Glutamatergic neuron (in vitro differentiated cells): ENCODE data around the gene SPATA16. TPM values are rescaled to one million over a fixed set of nuclear protein-coding genes. Genes with fewer than 3 reads are reported as not detected.

ENCODE experiments used
- DNase-seq: peaks from one replicate; pipeline ENCODE4 v3.0.0; 2022
- H3K27ac Mint-ChIP-seq: one replicate; pipeline ENCODE4 v1.8.0; 2020; ENCODE audit warnings: mild to moderate bottlenecking, mixed read lengths, inconsistent platforms; ENCODE audit not compliant: unreplicated experiment
- H3K27me3 Mint-ChIP-seq: one replicate; pipeline ENCODE4 v1.8.0; 2020; ENCODE audit warnings: mild to moderate bottlenecking, moderate library complexity, mixed read lengths, inconsistent platforms; ENCODE audit not compliant: unreplicated experiment
- H3K36me3 Mint-ChIP-seq: one replicate; pipeline ENCODE4 v1.8.0; 2020; ENCODE audit warnings: mild to moderate bottlenecking, mixed read lengths, inconsistent platforms; ENCODE audit not compliant: unreplicated experiment
- H3K4me1 Mint-ChIP-seq: one replicate; pipeline ENCODE4 v1.8.0; 2020; ENCODE audit warnings: mild to moderate bottlenecking, low read depth, mixed read lengths, inconsistent platforms; ENCODE audit not compliant: unreplicated experiment
- H3K4me3 Mint-ChIP-seq: one replicate; pipeline ENCODE4 v1.8.0; 2020; ENCODE audit warnings: mild to moderate bottlenecking, mixed read lengths, inconsistent platforms; ENCODE audit not compliant: unreplicated experiment
- H3K9me3 Mint-ChIP-seq: one replicate; pipeline ENCODE4 v1.8.0; 2020; ENCODE audit warnings: mild to moderate bottlenecking, moderate library complexity, mixed read lengths, inconsistent platforms; ENCODE audit not compliant: unreplicated experiment
- total RNA-seq: library from RNA; stranded (reverse); fragmentation: NEBNext Ultra II Directional; extraction: Animal tissue kit (Norgen Biotek cat#: 25700); gene quantifications from one replicate; pipeline ENCODE4 v1.2.1, GENCODE V29; 2021; ENCODE audit not compliant: unreplicated experiment
- TF ChIP-seq, protein P1 (sequence below): fragments of 200-600 bp; sonication (generic); IDR thresholded peaks from one replicate; pipeline ENCODE4 v1.5.0; 2021; ENCODE audit not compliant: partially characterized antibody, unreplicated experiment

Gene SPATA16
- total RNA-seq, 1 donor from 2014 or later: not detected

DNA sequence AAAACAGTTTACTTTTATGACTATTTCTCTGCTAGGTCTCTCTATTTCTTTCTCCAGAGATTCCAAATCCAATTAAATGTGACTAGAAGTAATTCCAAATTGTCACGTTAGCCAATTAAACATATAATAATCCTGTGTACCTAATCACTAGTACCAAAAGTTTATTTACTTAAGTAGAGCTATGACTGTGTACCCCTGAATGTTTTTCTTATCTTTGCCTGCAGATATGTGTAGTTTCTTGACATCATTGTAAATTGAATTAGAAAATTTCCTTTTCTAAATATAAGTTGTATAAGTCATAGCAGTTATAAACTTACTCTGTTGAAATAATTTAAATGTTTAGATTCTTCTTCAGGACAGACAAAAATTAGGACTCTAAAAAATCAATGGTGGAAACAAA is 163.3 kb downstream of the SPATA16 start:
- TF ChIP-seq, protein P1, sequence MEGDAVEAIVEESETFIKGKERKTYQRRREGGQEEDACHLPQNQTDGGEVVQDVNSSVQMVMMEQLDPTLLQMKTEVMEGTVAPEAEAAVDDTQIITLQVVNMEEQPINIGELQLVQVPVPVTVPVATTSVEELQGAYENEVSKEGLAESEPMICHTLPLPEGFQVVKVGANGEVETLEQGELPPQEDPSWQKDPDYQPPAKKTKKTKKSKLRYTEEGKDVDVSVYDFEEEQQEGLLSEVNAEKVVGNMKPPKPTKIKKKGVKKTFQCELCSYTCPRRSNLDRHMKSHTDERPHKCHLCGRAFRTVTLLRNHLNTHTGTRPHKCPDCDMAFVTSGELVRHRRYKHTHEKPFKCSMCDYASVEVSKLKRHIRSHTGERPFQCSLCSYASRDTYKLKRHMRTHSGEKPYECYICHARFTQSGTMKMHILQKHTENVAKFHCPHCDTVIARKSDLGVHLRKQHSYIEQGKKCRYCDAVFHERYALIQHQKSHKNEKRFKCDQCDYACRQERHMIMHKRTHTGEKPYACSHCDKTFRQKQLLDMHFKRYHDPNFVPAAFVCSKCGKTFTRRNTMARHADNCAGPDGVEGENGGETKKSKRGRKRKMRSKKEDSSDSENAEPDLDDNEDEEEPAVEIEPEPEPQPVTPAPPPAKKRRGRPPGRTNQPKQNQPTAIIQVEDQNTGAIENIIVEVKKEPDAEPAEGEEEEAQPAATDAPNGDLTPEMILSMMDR: no peak
- no peak for DNase-seq
- Mint-ChIP-seq H3K27me3 (no peaks in the 10 kb centered on the region), H3K27ac (no peak overlapping the region), H3K4me1 (no peaks in the 10 kb centered on the region), H3K4me3 (no peak overlapping the region), H3K9me3 (no peaks in the 10 kb centered on the region), H3K36me3 (no peaks in the 10 kb centered on the region)

GRCh38 chr3:172974969-172975368 is 166.1 kb downstream of the SPATA16 start:
- Mint-ChIP-seq H3K36me3 (no peaks in the 10 kb centered on the region), H3K4me3 (no peak overlapping the region), H3K9me3 (no peaks in the 10 kb centered on the region), H3K27me3 (no peaks in the 10 kb centered on the region), H3K27ac (no peak overlapping the region), H3K4me1 (no peaks in the 10 kb centered on the region)
- no peak for DNase-seq
- TF ChIP-seq, protein P1: no peak

GRCh38 chr3:172973799-172974198 is 167.2 kb downstream of the SPATA16 start:
- Mint-ChIP-seq H3K9me3 (no peaks in the 10 kb centered on the region), H3K4me1 (no peaks in the 10 kb centered on the region), H3K27ac (no peak overlapping the region), H3K27me3 (no peaks in the 10 kb centered on the region), H3K4me3 (no peak overlapping the region), H3K36me3 (no peaks in the 10 kb centered on the region)
- TF ChIP-seq, protein P1: no peak
- DNase-seq: no peak

DNA sequence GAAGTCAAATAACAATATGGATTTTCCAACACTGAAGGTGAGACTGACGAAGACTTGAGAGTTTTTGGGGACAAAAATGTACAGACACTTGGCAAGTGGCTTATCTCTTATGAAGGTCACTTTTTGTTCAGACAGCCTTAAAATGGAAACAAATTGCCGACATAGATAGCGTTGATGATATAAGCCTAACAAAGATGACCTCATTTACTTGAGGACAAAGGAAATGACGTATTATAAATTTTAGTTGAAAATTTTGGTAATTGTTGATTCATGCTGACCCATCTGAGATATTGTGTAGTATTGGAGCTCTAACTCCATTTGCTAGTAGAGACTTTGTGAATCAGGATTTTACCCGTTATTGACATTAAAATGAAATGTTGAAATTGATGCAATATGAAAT is 168.3 kb downstream of the SPATA16 start:
- Mint-ChIP-seq H3K4me3 (no peak overlapping the region), H3K27me3 (no peaks in the 10 kb centered on the region), H3K4me1 (no peaks in the 10 kb centered on the region), H3K27ac (no peak overlapping the region), H3K36me3 (no peaks in the 10 kb centered on the region), H3K9me3 (no peaks in the 10 kb centered on the region)
- TF ChIP-seq, protein P1: no peak
- DNase-seq: no peak

DNA sequence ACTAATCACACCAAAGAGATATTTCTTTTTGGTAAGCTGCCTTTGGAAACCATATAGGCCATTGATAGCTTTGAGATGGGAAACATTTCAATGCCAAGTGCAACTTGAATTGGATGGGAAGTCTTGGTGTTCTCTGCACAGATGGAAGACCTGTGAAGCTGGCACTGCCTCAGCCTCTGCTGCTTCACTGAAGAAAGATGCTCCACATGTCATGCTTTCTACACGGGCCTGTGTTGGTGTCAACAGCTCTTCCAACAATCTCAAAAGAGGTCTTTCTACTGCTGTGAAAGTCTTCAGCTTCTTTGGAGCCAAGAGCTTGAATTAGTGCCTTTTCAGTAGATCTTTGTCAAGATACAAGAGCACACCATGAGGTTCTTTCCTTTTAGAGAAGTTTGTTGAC is 169.0 kb downstream of the SPATA16 start:
- Mint-ChIP-seq H3K4me1 (no peaks in the 10 kb centered on the region), H3K27me3 (no peaks in the 10 kb centered on the region), H3K9me3 (no peaks in the 10 kb centered on the region), H3K27ac (no peak overlapping the region), H3K4me3 (no peak overlapping the region), H3K36me3 (no peaks in the 10 kb centered on the region)
- no peak for DNase-seq
- TF ChIP-seq, protein P1: no peak
